Tibial nerve (tissue), 4 donors: ENCODE results near the gene DNAJB2.

Source experiments
- EP300 ChIP-seq, 2 donors: sonication (generic); formaldehyde crosslinking; IDR thresholded peaks; one replicate each; pipeline ENCODE4 v1.6.1; 2017; ENCODE audit warnings: antibody characterized with exemption in 2 of 2, mild to moderate bottlenecking in 1 of 2
- POLR2A ChIP-seq, 2 donors: fragments of 450-650 bp; IDR thresholded peaks; one replicate each; pipeline ENCODE4 v1.6.1; 2017; ENCODE audit warnings: antibody characterized with exemption in 2 of 2, mild to moderate bottlenecking in 2 of 2, moderate library complexity in 2 of 2
- TF ChIP-seq, protein P1 (sequence below), 5 experiments: fragments of 200-600 bp in 3 of 5; fragments of 450-650 bp in 2 of 5; sonication (generic) in 3 of 5; IDR thresholded peaks; one replicate each; pipeline ENCODE4 v1.5.1; 2016 to 2019; ENCODE audit warnings: antibody characterized with exemption in 5 of 5, mild to moderate bottlenecking in 3 of 5, moderate library complexity in 2 of 5

DNA sequence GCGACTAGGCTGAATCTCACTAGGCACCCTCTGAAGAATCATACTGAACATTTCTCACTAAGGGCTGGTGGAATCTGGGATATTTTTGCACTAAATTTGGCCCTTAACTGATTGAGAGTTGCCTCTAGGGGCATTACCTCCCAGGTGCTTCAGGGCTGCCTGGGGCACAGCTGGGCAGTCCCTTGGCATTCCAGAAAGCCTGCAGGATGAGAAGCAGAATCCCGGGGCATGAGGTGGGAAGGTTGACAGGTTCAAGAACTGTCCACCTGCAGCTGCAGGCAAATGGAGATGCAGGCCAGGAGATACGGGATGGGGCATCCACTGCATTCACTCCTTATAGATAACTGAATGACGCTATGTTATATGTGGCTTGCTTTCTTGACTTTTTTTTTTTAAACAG, 46.0 kb downstream of the DNAJB2 start:
- TF ChIP-seq EP300 (IDR thresholded peaks at IDR 0.05): no peak
- TF ChIP-seq, protein P1, sequence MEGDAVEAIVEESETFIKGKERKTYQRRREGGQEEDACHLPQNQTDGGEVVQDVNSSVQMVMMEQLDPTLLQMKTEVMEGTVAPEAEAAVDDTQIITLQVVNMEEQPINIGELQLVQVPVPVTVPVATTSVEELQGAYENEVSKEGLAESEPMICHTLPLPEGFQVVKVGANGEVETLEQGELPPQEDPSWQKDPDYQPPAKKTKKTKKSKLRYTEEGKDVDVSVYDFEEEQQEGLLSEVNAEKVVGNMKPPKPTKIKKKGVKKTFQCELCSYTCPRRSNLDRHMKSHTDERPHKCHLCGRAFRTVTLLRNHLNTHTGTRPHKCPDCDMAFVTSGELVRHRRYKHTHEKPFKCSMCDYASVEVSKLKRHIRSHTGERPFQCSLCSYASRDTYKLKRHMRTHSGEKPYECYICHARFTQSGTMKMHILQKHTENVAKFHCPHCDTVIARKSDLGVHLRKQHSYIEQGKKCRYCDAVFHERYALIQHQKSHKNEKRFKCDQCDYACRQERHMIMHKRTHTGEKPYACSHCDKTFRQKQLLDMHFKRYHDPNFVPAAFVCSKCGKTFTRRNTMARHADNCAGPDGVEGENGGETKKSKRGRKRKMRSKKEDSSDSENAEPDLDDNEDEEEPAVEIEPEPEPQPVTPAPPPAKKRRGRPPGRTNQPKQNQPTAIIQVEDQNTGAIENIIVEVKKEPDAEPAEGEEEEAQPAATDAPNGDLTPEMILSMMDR (IDR thresholded peaks at IDR 0.05): no peak
- TF ChIP-seq POLR2A (IDR thresholded peaks at IDR 0.05): no peak
